ENCODE results near the gene IL10RB. TPM values are rescaled to one million over a fixed set of nuclear protein-coding genes. Genes with fewer than 3 reads are reported as not detected.

The IL10RB gene
- total and polyA plus RNA-seq, 2 of the 4 experiments (the other 2 are of a cell fraction): 20.1 to 45.2 TPM

DNA sequence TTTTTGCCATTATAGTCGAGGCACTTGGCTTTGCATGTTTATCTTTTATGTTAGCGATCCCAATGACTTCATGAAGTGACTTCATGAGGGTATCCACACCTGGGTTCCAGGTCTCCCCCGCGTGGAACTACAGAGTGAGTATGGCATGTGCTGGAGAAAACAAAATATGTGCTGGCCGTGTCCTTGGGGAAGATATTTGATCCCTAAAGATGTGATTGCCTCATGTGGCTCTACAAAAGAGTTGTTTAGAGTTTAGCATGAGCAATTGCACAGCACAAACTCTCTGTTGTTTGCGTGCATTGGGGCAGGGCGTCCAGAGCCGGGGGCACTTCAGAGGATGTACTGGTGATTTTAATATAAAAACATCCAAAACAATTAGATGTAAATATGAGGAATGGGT is 4.8 kb downstream of the IL10RB start:
- Histone ChIP-seq H2BK120ac (ENCODE audit: low read depth, low read length) (no peak overlapping the region), H2AFZ (replicated peaks; ENCODE audit: low read length, poor library complexity) (no peak overlapping the region), H2AK9ac (replicated peaks; ENCODE audit: low read depth, low read length, poor library complexity) (no peak overlapping the region), H3K9me3 (ENCODE audit: control insufficient read depth, insufficient read depth, low read length) (no peaks in the 10 kb centered on the region), H3K14ac (replicated peaks; ENCODE audit: low read depth, low read length) (no peak overlapping the region), H3K4me1 (ENCODE audit: control insufficient read depth, insufficient read depth, low read length) (no peaks in the 10 kb centered on the region), H2BK5ac (ENCODE audit: low read depth, low read length, poor library complexity, severe bottlenecking) (no peak overlapping the region), H3K27me3 (ENCODE audit: control insufficient read depth, insufficient read depth, low read length) (no peaks in the 10 kb centered on the region), H3K36me3 (ENCODE audit: control insufficient read depth, insufficient read depth, low read length) (peaks cover 16% of the 10 kb centered on the region), H4K8ac (ENCODE audit: low read depth in 2 of 2, low read length in 2 of 2) (no peak overlapping the region), H3K9me1 (ENCODE audit: insufficient read depth, low read length) (peaks cover 3% of the 10 kb centered on the region; the same call in 1 of the 2 replicates), H3K4me2 (ENCODE audit: low read depth, low read length) (no peak overlapping the region), H3K56ac (ENCODE audit: extremely low read depth, insufficient read depth, low read length) (no peak overlapping the region), H4K20me1 (ENCODE audit: insufficient read depth, low read length) (no peaks in the 10 kb centered on the region), H4K5ac (ENCODE audit: low read depth, low read length) (no peak overlapping the region), H3K27ac (ENCODE audit: insufficient read depth, low read length) (no peak overlapping the region), H3K18ac (ENCODE audit: low read depth, low read length) (no peak overlapping the region), H3K4ac (ENCODE audit: low read depth, low read length) (no peak overlapping the region), H2BK20ac (ENCODE audit: low read depth, low read length) (no peak overlapping the region), H3K9ac (ENCODE audit: low read depth, low read length) (no peak overlapping the region), H3K4me3 (ENCODE audit: insufficient read depth, low read depth, low read length) (no peak overlapping the region), H2BK15ac (ENCODE audit: low read depth, low read length) (no peak overlapping the region), H2AK5ac (ENCODE audit: low read depth, low read length) (no peak overlapping the region), H3K23ac (ENCODE audit: low read depth, low read length) (no peak overlapping the region), H3K79me1 (ENCODE audit: low read depth in 1 of 2, low read length in 2 of 2) (peaks cover 22 to 37% of the 10 kb centered on the region in 2 experiments), H4K91ac (ENCODE audit: insufficient read depth, low read depth, low read length) (no peak overlapping the region)
- ChIA-PET POLR2A (ENCODE audit: unreplicated experiment) (no interaction called here), CTCF (no interaction called here)
- 100% methylated on average over 5 of the region's 8 CpGs; no CpG with 5 or more reads in 1 of the 2 experiments for WGBS, 2 experiments (ENCODE audit: extremely low coverage in 2 of 2, insufficient read length in 1 of 2)
- BruUV-seq (replicated peaks): no TSS peak
- no peak for DNase-seq
- in situ Hi-C loops (cut with MboI; ENCODE audit: low sequenced_read_pairs) (no loop called here), intact Hi-C loops (cut with micrococcal nuclease) (no loop called here), dilution Hi-C loops (cut with HindIII; ENCODE audit: low sequenced_read_pairs, unreplicated experiment) (no loop called here)
- TF ChIP-seq POLR2A (IDR thresholded peaks at IDR 0.05; ENCODE audit: low read depth, low read length) (no peak), MAFK (IDR thresholded peaks at IDR 0.05; ENCODE audit: low read depth, low read length) (no peak), CEBPB (IDR thresholded peaks at IDR 0.05; ENCODE audit: low read depth, low read length) (no peak), SMC3 (IDR thresholded peaks at IDR 0.05; ENCODE audit: low read depth, low read length) (no peak), CHD1 (IDR thresholded peaks at IDR 0.05; ENCODE audit: low read depth, low read length) (no peak), NFE2L2 (IDR thresholded peaks at IDR 0.05; ENCODE audit: low read depth, low read length) (no peak), RFX5 (IDR thresholded peaks at IDR 0.05; ENCODE audit: low read depth, low read length) (no peak), MAZ (IDR thresholded peaks at IDR 0.05; ENCODE audit: borderline replicate concordance, low read depth, low read length) (no peak), RCOR1 (IDR thresholded peaks at IDR 0.05; ENCODE audit: insufficient replicate concordance, low read length) (no peak), FOS (IDR thresholded peaks at IDR 0.05; ENCODE audit: low read depth, low read length) (no peak), BHLHE40 (IDR thresholded peaks at IDR 0.05; ENCODE audit: low read depth, low read length) (no peak), MXI1 (IDR thresholded peaks at IDR 0.05; ENCODE audit: borderline replicate concordance, low read depth, low read length) (no peak), RAD21 (IDR thresholded peaks at IDR 0.05; ENCODE audit: low read length) (no peak)
- TF ChIP-seq, protein P1, sequence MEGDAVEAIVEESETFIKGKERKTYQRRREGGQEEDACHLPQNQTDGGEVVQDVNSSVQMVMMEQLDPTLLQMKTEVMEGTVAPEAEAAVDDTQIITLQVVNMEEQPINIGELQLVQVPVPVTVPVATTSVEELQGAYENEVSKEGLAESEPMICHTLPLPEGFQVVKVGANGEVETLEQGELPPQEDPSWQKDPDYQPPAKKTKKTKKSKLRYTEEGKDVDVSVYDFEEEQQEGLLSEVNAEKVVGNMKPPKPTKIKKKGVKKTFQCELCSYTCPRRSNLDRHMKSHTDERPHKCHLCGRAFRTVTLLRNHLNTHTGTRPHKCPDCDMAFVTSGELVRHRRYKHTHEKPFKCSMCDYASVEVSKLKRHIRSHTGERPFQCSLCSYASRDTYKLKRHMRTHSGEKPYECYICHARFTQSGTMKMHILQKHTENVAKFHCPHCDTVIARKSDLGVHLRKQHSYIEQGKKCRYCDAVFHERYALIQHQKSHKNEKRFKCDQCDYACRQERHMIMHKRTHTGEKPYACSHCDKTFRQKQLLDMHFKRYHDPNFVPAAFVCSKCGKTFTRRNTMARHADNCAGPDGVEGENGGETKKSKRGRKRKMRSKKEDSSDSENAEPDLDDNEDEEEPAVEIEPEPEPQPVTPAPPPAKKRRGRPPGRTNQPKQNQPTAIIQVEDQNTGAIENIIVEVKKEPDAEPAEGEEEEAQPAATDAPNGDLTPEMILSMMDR (conservative IDR thresholded peaks at IDR 0.05; ENCODE audit: low read depth, low read length): no peak
- TF ChIP-seq, protein P2, sequence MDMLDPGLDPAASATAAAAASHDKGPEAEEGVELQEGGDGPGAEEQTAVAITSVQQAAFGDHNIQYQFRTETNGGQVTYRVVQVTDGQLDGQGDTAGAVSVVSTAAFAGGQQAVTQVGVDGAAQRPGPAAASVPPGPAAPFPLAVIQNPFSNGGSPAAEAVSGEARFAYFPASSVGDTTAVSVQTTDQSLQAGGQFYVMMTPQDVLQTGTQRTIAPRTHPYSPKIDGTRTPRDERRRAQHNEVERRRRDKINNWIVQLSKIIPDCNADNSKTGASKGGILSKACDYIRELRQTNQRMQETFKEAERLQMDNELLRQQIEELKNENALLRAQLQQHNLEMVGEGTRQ (IDR thresholded peaks at IDR 0.05; ENCODE audit: low read depth, low read length): no peak
- TF ChIP-seq, protein P3, sequence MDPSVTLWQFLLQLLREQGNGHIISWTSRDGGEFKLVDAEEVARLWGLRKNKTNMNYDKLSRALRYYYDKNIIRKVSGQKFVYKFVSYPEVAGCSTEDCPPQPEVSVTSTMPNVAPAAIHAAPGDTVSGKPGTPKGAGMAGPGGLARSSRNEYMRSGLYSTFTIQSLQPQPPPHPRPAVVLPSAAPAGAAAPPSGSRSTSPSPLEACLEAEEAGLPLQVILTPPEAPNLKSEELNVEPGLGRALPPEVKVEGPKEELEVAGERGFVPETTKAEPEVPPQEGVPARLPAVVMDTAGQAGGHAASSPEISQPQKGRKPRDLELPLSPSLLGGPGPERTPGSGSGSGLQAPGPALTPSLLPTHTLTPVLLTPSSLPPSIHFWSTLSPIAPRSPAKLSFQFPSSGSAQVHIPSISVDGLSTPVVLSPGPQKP (IDR thresholded peaks at IDR 0.05; ENCODE audit: borderline replicate concordance, low read depth, low read length): no peak
- ATAC-seq (ENCODE audit: low read depth): no peak

Data from IMR-90 (cell line).